ENCODE measurements around the gene IQCH.

IQCH gene

GRCh38 chr15:67501177-67501835 is 246.7 kb downstream of the IQCH start:
- DNase-seq (ENCODE audit: low read depth in 2 of 2), result no peak

GRCh38 chr15:67501836-67502461 is 247.4 kb downstream of the IQCH start:
- DNase-seq (ENCODE audit: low read depth in 2 of 2), result no peak

- DNase-seq (ENCODE audit: low read depth in 2 of 2), result no peak
Observed at GRCh38 chr15:67504056-67504455, 249.5 kb downstream of the IQCH start.

GRCh38 chr15:67504796-67505195 is 250.2 kb downstream of the IQCH start:
- no peak for DNase-seq (ENCODE audit: low read depth in 2 of 2)

- no peak for DNase-seq (ENCODE audit: low read depth in 2 of 2)
Observed at GRCh38 chr15:67505675-67506572, 251.3 kb downstream of the IQCH start.

- no peak for DNase-seq (ENCODE audit: low read depth in 2 of 2)
Observed at GRCh38 chr15:67506775-67507747, 252.5 kb downstream of the IQCH start.

GRCh38 chr15:67508407-67508806 is 253.8 kb downstream of the IQCH start:
- DNase-seq (ENCODE audit: low read depth in 2 of 2), result no peak

GRCh38 chr15:67509918-67510317 is 255.3 kb downstream of the IQCH start:
- no peak for DNase-seq (ENCODE audit: low read depth in 2 of 2)

GRCh38 chr15:67510597-67511190 is 256.1 kb downstream of the IQCH start:
- DNase-seq (ENCODE audit: low read depth in 2 of 2), result no peak

GRCh38 chr15:67511606-67512005 is 257.0 kb downstream of the IQCH start:
- DNase-seq (ENCODE audit: low read depth in 2 of 2), result no peak

- DNase-seq (ENCODE audit: low read depth in 2 of 2), result no peak
Observed at GRCh38 chr15:67512140-67512539, 257.6 kb downstream of the IQCH start.

- DNase-seq (ENCODE audit: low read depth in 2 of 2), result no peak
Observed at GRCh38 chr15:67512933-67513714, 258.5 kb downstream of the IQCH start.

- no peak for DNase-seq (ENCODE audit: low read depth in 2 of 2)
Observed at GRCh38 chr15:67515090-67515489, 260.5 kb downstream of the IQCH start.

- no peak for DNase-seq (ENCODE audit: low read depth in 2 of 2)
Observed at GRCh38 chr15:67515557-67515956, 261.0 kb downstream of the IQCH start.

GRCh38 chr15:67520321-67521028 is 265.9 kb downstream of the IQCH start:
- DNase-seq (ENCODE audit: low read depth in 2 of 2), result peak in 1 of 2 donors; percentile 3

- DNase-seq (ENCODE audit: low read depth in 2 of 2), result peak; percentile 67 to 69
Observed at GRCh38 chr15:67521029-67521782, 266.6 kb downstream of the IQCH start, which contains the start of gene C15orf61. Gene C15orf61 (plus strand): TSS chr15:67521131. CDS start chr15:67521249, 118 bp downstream.

GRCh38 chr15:67521783-67522568 is 267.4 kb downstream of the IQCH start:
- DNase-seq (ENCODE audit: low read depth in 2 of 2), result no peak

GRCh38 chr15:67523330-67523729 is 268.7 kb downstream of the IQCH start:
- DNase-seq (ENCODE audit: low read depth in 2 of 2), result no peak
